Measurements from ENCODE around the gene STRIP2. TPM values are rescaled to one million over a fixed set of nuclear protein-coding genes. Genes with fewer than 3 reads are reported as not detected.

STRIP2 gene, protein sequence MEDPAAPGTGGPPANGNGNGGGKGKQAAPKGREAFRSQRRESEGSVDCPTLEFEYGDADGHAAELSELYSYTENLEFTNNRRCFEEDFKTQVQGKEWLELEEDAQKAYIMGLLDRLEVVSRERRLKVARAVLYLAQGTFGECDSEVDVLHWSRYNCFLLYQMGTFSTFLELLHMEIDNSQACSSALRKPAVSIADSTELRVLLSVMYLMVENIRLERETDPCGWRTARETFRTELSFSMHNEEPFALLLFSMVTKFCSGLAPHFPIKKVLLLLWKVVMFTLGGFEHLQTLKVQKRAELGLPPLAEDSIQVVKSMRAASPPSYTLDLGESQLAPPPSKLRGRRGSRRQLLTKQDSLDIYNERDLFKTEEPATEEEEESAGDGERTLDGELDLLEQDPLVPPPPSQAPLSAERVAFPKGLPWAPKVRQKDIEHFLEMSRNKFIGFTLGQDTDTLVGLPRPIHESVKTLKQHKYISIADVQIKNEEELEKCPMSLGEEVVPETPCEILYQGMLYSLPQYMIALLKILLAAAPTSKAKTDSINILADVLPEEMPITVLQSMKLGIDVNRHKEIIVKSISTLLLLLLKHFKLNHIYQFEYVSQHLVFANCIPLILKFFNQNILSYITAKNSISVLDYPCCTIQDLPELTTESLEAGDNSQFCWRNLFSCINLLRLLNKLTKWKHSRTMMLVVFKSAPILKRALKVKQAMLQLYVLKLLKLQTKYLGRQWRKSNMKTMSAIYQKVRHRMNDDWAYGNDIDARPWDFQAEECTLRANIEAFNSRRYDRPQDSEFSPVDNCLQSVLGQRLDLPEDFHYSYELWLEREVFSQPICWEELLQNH
- total RNA-seq (2022) (5.8 and 6.5 TPM in 2 replicates), Bru-seq, nascent RNA (percentile 55 among the genes with signal in this experiment), BruChase-seq, experiment 1, labeled RNA remaining after a 2-hour chase (percentile 60 among the genes with signal in this experiment), BruChase-seq, experiment 2, labeled RNA remaining after a 6-hour chase (percentile 54 among the genes with signal in this experiment)
- long read RNA-seq, partial matches to known transcripts: 0 of 2 reads
- long read RNA-seq, other reads (novel, unspliced or antisense): 0 of 2 reads

DNA sequence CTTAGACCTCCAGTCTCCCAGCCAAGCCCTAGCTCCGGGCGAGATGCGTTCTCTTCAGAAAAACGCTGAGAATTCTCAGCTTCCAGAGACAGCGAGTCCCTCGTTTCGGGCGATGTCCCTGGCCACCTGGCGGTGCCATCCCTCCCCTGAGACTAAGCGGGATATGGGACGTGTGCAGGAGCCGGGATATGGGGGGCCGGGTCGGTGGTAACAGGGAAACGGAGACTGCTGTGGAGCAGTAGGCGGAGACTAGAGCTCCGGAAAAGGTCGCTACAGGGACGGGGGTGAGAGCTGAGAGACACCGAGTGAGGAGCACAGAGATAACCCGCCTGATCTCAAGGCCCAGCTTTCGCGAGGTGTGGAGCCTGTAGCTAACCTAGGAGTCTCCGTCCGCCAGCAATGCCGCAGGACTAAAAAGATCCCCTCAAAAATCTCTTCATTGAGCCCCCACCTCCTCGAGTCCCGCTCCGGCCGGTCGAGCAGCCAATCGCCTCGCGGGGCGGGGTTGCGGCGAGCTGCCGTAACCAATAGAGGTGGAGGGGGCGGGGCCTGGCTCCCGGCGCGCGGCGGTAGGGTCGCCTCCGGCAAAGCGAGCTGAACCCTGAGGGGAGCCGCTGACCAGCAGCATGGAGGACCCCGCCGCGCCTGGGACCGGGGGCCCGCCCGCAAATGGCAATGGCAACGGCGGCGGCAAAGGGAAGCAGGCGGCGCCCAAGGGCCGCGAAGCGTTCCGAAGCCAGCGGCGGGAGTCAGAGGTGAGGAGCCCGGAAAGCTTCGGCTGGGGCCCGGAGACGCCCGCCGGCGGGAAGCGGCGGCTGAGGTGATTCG lies at the start of gene STRIP2:
STRIP2 (plus strand) TSS at position 586 of the 828 bp plus-strand sequence; CDS start at position 627, 41 bp downstream.
- peak within 1 kb of the TSS; percentile 87 for H3K27ac Mint-ChIP-seq (ENCODE audit: unreplicated experiment)
- no peaks in the 10 kb centered on the region; the same call in 1 of the 2 replicates for H3K4me1 ChIP-seq
- H3K9me3 Mint-ChIP-seq (ENCODE audit: unreplicated experiment): no peaks in the 10 kb centered on the region
- no peaks in the 10 kb centered on the region for H3K9me3 ChIP-seq
- peak within 1 kb of the TSS; percentile 87 for H3K4me3 ChIP-seq (ENCODE audit: low read depth, low read length)
- CTCF ChIA-PET: interaction anchor here (0.6 to 3.0 kb wide), 16 partner anchors 9 to 636 kb away, joined by 3 to 24 read pairs (median 4); partner anchors contain the start of gene KLHDC10
- H3K27me3 ChIP-seq (replicated peaks; ENCODE audit: control insufficient read depth, insufficient read depth, low read length): no peaks in the 10 kb centered on the region
- DNase-seq: peak; percentile 92 to 96
- POLR2A ChIA-PET: interaction anchor here (0.7 to 1.0 kb wide), 3 partner anchors 58 to 179 kb away, joined by 3 to 5 read pairs (median 5); no protein-coding TSS in a partner anchor
- H3K36me3 ChIP-seq (ENCODE audit: control insufficient read depth, insufficient read depth, low read length): no peaks in the 10 kb centered on the region
- H3K4me3 Mint-ChIP-seq (ENCODE audit: unreplicated experiment): peak within 1 kb of the TSS; percentile 99
- peaks cover 7% of the 10 kb centered on the region for H3K27me3 Mint-ChIP-seq (ENCODE audit: insufficient read depth, unreplicated experiment)
- BruUV-seq (replicated peaks): no TSS peak
- intact Hi-C loops (cut with micrococcal nuclease; ENCODE audit: unreplicated experiment): loop anchor here (1.0 to 2.0 kb wide), 3 partner anchors 23 to 67 kb away; no protein-coding TSS in a partner anchor
- peak in 1 of 2 experiments; percentile 39 for TF ChIP-seq CTCF (IDR thresholded peaks at IDR 0.05; ENCODE audit: insufficient read depth in 1 of 2, low read depth in 1 of 2, low read length in 1 of 2, severe bottlenecking in 1 of 2, unreplicated experiment in 1 of 2)
- peaks cover 15% of the 10 kb centered on the region for H3K36me3 Mint-ChIP-seq (ENCODE audit: insufficient read depth, unreplicated experiment)
- H3K4me1 Mint-ChIP-seq (ENCODE audit: low read depth, unreplicated experiment): peaks cover 8% of the 10 kb centered on the region

DNA sequence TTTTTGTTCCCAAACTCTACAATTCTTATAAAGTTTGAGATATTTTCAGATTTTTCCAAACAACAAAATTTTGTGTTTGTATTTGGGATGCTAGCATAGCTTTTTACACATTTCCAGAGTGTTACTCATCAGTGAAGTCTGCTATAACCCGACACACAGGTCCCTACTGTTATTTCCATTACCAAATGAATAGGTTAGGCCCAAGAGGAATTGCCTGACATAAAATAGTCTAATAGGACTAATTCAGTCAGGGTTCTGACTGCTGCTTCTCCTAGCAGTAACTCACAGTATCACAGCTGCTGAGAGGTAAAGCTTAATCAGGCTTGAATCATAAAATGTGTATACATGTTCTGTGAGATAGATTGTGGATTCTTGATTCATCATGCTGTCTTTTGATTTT lies 49.1 kb upstream of the STRIP2 start:
- DNase-seq: no peak
- H3K4me1 ChIP-seq: no peaks in the 10 kb centered on the region
- H3K27me3 Mint-ChIP-seq (ENCODE audit: insufficient read depth, unreplicated experiment): no peaks in the 10 kb centered on the region
- no peaks in the 10 kb centered on the region for H3K9me3 ChIP-seq
- TF ChIP-seq CTCF (IDR thresholded peaks at IDR 0.05; ENCODE audit: insufficient read depth in 1 of 2, low read depth in 1 of 2, low read length in 1 of 2, severe bottlenecking in 1 of 2, unreplicated experiment in 1 of 2): no peak
- no peaks in the 10 kb centered on the region for H3K36me3 ChIP-seq (ENCODE audit: control insufficient read depth, insufficient read depth, low read length)
- POLR2A ChIA-PET: no interaction called here
- intact Hi-C loops (cut with micrococcal nuclease; ENCODE audit: unreplicated experiment): no loop called here
- no peaks in the 10 kb centered on the region for H3K9me3 Mint-ChIP-seq (ENCODE audit: unreplicated experiment)
- no peak overlapping the region for H3K27ac Mint-ChIP-seq (ENCODE audit: unreplicated experiment)
- H3K36me3 Mint-ChIP-seq (ENCODE audit: insufficient read depth, unreplicated experiment): no peaks in the 10 kb centered on the region
- no peaks in the 10 kb centered on the region for H3K27me3 ChIP-seq (replicated peaks; ENCODE audit: control insufficient read depth, insufficient read depth, low read length)
- CTCF ChIA-PET: no interaction called here
- no peak overlapping the region for H3K4me3 Mint-ChIP-seq (ENCODE audit: unreplicated experiment)
- BruUV-seq (replicated peaks): no TSS peak
- H3K4me1 Mint-ChIP-seq (ENCODE audit: low read depth, unreplicated experiment): peaks cover 9% of the 10 kb centered on the region
- no peak overlapping the region for H3K4me3 ChIP-seq (ENCODE audit: low read depth, low read length)
